ENCODE measurements around the gene CDON.
"Not testable (repeated sequence)": the region's sequence is repeated elsewhere in the genome, so short reads cannot be mapped to it uniquely, and the experiment has no call there.

CDON gene

DNA sequence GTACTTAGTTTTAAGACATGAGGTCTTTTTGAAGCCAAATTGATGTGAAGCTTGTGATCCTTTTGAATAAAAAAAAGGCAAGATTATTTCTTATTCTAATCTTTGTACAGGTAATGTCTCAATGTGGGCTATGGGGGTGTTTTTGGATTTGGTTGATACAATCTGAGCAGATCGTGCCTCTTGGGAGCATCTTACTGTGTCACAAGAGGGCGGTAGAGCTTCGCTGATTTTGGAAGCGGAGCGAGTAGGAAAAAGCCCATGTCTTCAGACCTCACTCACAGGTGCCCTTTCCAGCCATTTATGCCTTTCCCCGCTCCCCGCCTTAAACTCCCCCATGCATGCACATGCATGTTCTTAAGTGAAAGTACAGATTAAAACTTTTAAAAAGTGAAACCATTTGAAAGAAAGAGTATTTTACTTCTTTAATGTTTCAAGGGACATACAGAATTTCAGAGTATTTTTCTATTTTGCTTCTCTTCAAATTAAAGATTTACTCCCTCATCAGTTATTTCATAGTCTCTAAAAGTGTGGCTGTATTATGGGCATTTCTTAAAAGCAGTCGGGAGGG, 139.6 kb downstream of the CDON start:
- no peak for DNase-seq (ENCODE audit: low read depth)

GRCh38 chr11:125922156-125922555, 140.5 kb downstream of the CDON start:
- no peak for DNase-seq (ENCODE audit: low read depth)

- no peak for DNase-seq (ENCODE audit: low read depth)
These were observed 141.6 kb downstream of the CDON start for GRCh38 chr11:125921042-125921441.

- no peak for DNase-seq (ENCODE audit: low read depth)
These were observed 144.4 kb downstream of the CDON start for GRCh38 chr11:125918140-125918840.

- no peak for DNase-seq (ENCODE audit: low read depth)
These were observed 145.9 kb downstream of the CDON start for GRCh38 chr11:125916683-125917347.

DNA sequence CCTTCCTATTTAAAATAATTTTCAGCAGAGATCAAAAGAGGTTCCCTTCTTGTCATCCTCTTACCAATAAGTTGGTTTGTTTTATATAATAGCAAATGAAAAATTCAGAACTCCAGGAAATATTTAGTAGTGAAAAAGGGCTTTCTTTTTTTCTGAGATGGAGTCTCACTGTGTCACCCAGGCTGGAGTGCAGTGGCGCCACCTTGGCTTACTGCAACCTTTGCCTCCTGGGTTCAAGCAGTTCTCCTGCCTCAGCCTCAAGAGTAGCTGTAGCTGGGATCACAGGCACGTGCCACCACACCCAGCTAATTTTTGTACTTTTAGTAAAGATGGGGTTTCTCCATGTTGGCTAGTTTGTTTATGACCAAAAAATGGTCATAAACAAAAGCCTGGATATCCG, 148.1 kb downstream of the CDON start:
- not testable (repeated sequence) for DNase-seq (ENCODE audit: low read depth)

DNA sequence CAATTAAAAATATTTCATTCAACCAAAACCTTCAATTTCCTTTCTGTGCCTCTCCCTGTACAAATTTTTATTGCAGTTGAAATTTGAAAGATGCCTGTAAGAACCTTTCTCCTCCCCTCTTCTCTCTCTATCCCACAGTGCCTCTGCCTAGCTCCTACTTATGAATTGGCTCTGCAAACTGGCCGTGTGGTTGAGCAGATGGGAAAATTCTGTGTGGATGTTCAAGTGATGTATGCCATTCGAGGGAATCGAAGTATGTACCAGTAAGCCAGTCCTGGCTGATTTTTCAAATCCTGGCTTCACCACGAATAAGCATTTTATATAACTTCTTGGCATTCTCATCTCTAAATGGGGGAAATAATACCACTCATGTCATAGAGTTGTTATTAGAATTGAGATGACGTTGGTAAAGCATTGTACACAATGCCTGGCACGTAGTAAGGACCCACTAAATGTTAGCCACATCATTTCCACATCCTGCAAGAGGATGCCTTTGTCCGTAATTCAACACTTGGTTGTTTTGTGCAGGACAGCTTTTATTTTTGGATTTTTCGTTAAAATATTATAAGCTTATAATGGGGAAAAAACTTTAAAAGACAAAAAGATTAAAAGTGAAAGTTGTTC, 152.3 kb downstream of the CDON start:
- DNase-seq (ENCODE audit: low read depth) = no peak

Data from stimulated activated CD8-positive, alpha-beta memory T cell treated with anti-CD3 and anti-CD28 coated beads, Interleukin-12 subunit alpha, Interleukin-12 subunit beta, amount 100 ng/mL, for 4 hours (primary cell).